HepG2 (cell line): ENCODE data around the gene TFB1M. TPM values are rescaled to one million over a fixed set of nuclear protein-coding genes. Genes with fewer than 3 reads are reported as not detected.

Experiments
- CHD4 ChIP-seq: fragments of 200-600 bp; sonication (generic); IDR thresholded peaks from 2 replicates; pipeline ENCODE4 v1.7.0; 2017; ENCODE audit warnings: mild to moderate bottlenecking, low read length, borderline replicate concordance
- ERF ChIP-seq: IDR thresholded peaks from 2 replicates; pipeline ENCODE4 v1.6.1; 2018; ENCODE audit warnings: missing biosample characterization, missing genetic modification reagents
- IRF2 ChIP-seq: IDR thresholded peaks from 2 replicates; pipeline ENCODE4 v1.6.1; 2018; ENCODE audit warnings: missing genetic modification reagents, missing compliant biosample characterization
- KDM2A ChIP-seq: sonication (generic); formaldehyde crosslinking; IDR thresholded peaks from 2 replicates; pipeline ENCODE4 v1.4.0; 2020; ENCODE audit warnings: low read depth, missing genetic modification reagents, borderline replicate concordance
- KLF9 ChIP-seq: IDR thresholded peaks from 2 replicates; pipeline ENCODE4 v1.6.1; 2016; ENCODE audit warnings: low read depth
- MAFF ChIP-seq: IDR thresholded peaks from 2 replicates; pipeline ENCODE4 v1.6.1; 2011; ENCODE audit warnings: low read depth, low read length, improper control_type of control experiment
- MAFG ChIP-seq: sonication (generic); formaldehyde crosslinking; IDR thresholded peaks from 2 replicates; pipeline ENCODE4 v1.5.1; 2020; ENCODE audit warnings: mild to moderate bottlenecking, missing genetic modification reagents
- MZF1 ChIP-seq: sonication (generic); formaldehyde crosslinking; IDR thresholded peaks from 2 replicates; pipeline ENCODE4 v1.8.1; 2023; ENCODE audit warnings: mild to moderate bottlenecking, missing genetic modification reagents, borderline replicate concordance
- NPAS2 ChIP-seq: sonication (generic); formaldehyde crosslinking; IDR thresholded peaks from 2 replicates; pipeline ENCODE4 v1.8.0; 2022; ENCODE audit warnings: mild to moderate bottlenecking, missing genetic modification reagents, borderline replicate concordance
- SRY ChIP-seq: sonication (generic); formaldehyde crosslinking; IDR thresholded peaks from 2 replicates; pipeline ENCODE4 v1.8.0; 2022; ENCODE audit warnings: mild to moderate bottlenecking, missing genetic modification reagents
- ZIK1 ChIP-seq: sonication (generic); formaldehyde crosslinking; IDR thresholded peaks from 2 replicates; pipeline ENCODE4 v1.5.0; 2020; ENCODE audit warnings: mild to moderate bottlenecking, low read depth, missing genetic modification reagents, borderline replicate concordance
- ZMYM3 ChIP-seq: sonication (generic); formaldehyde crosslinking; IDR thresholded peaks from 2 replicates; pipeline ENCODE4 v1.5.1; 2020; ENCODE audit warnings: mild to moderate bottlenecking, missing genetic modification reagents
- ZNF382 ChIP-seq: sonication (generic); formaldehyde crosslinking; IDR thresholded peaks from 2 replicates; pipeline ENCODE4 v1.5.0; 2020; ENCODE audit warnings: missing genetic modification reagents, mild to moderate bottlenecking, borderline replicate concordance
- ZNF615 ChIP-seq: sonication (generic); formaldehyde crosslinking; IDR thresholded peaks from 2 replicates; pipeline ENCODE4 v1.5.0; 2020; ENCODE audit warnings: mild to moderate bottlenecking, missing genetic modification reagents, borderline replicate concordance
- ZNF644 ChIP-seq: IDR thresholded peaks from 2 replicates; pipeline ENCODE4 v1.6.1; 2016; ENCODE audit warnings: low read depth
- ZNF879 ChIP-seq: sonication (generic); formaldehyde crosslinking; IDR thresholded peaks from 2 replicates; pipeline ENCODE4 v1.8.1; 2023; ENCODE audit warnings: missing genetic modification reagents
- ZSCAN12 ChIP-seq: sonication (generic); formaldehyde crosslinking; IDR thresholded peaks from 2 replicates; pipeline ENCODE4 v1.9.0; 2021; ENCODE audit warnings: mild to moderate bottlenecking, missing genetic modification reagents
- polyA plus RNA-seq, 8 experiments: library from polyadenylated mRNA; depleted of rRNA in 3 of 8; stranded (reverse) in 7 of 8; unstranded in 1 of 8; fragments of >200 nt; fragmentation: Illumina TruSeq in 4 of 8; extraction: Trizol in 4 of 8; gene quantifications; 2 replicates each; pipeline versions ENCODE4 v1.2.1 to v1.2.3, GENCODE V29; 2011 to 2016; ENCODE audit warnings: low read depth in 4 of 8, missing spikeins in 1 of 8, mixed read lengths in 1 of 8; ENCODE audit not compliant: insufficient read depth in 1 of 8
- total RNA-seq, 5 experiments: library from RNA; depleted of rRNA; stranded (reverse); fragments of >200 nt; fragmentation: Illumina TruSeq; extraction: Trizol; gene quantifications; 2 replicates each; pipeline ENCODE4 v1.2.3, GENCODE V29; 2016; ENCODE audit warnings: low read depth in 1 of 5
- TF ChIP-seq, protein P1 (sequence below): sonication (generic); formaldehyde crosslinking; IDR thresholded peaks from 2 replicates; pipeline ENCODE4 v1.4.0; 2020; ENCODE audit warnings: missing genetic modification reagents, borderline replicate concordance
- TF ChIP-seq, protein P2 (sequence below): sonication (generic); formaldehyde crosslinking; IDR thresholded peaks from 2 replicates; pipeline ENCODE4 v1.4.0; 2020; ENCODE audit warnings: missing genetic modification reagents
- TF ChIP-seq, protein P3 (sequence below): sonication (generic); formaldehyde crosslinking; IDR thresholded peaks from 2 replicates; pipeline ENCODE4 v1.4.0; 2020; ENCODE audit warnings: mild to moderate bottlenecking, missing genetic modification reagents
- TF ChIP-seq, protein P4 (sequence below): sonication (generic); formaldehyde crosslinking; IDR thresholded peaks from 2 replicates; pipeline ENCODE4 v1.5.1; 2020; ENCODE audit warnings: missing genetic modification reagents, mild to moderate bottlenecking, borderline replicate concordance
- TF ChIP-seq, protein P5 (sequence below): sonication (generic); formaldehyde crosslinking; IDR thresholded peaks from 2 replicates; pipeline ENCODE4 v1.5.1; 2020; ENCODE audit warnings: missing genetic modification reagents, mild to moderate bottlenecking, borderline replicate concordance

The TFB1M gene
- total and polyA plus RNA-seq, 2 of the 13 experiments (the other 11 are each of a cell fraction or from before 2014, with no cell fraction given) = 91.4 to 122 TPM

DNA sequence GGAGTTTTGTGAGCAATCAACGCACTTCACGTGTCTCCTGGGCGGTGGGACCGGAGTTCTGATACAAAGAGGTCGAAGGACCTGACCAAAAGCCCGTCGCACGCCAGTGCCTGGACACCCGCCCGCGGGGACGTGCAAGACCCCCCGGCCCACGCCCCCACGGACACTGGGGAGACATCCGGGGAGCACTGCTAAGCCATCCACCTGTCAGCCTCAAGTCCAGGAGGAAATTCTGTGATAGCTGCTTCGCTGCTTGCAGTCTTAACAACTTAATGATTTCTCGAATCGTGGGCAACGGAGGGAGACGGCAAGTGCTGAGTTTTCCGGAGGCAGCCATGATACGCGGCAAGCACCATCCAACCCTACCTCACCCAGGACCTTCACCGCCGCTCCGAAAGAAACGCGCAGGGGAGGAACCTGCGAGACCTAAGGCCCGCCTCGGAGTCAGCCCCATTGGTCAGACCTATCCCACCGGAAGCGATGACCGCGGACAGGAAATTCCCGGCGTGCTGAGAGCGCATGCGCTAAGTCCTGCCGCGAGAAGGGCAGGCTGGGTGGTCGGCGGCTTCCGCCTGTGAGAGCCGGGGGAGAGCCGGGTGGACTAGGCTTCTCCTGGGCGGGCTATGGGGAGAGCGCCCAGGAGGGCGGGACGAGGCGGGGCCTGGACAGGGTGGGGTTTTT is at the start of gene TFB1M (continued):
- TF ChIP-seq, protein P1, sequence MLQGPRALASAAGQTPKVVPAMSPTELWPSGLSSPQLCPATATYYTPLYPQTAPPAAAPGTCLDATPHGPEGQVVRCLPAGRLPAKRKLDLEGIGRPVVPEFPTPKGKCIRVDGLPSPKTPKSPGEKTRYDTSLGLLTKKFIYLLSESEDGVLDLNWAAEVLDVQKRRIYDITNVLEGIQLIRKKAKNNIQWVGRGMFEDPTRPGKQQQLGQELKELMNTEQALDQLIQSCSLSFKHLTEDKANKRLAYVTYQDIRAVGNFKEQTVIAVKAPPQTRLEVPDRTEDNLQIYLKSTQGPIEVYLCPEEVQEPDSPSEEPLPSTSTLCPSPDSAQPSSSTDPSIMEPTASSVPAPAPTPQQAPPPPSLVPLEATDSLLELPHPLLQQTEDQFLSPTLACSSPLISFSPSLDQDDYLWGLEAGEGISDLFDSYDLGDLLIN = no peak; the same call in 1 of the 2 replicates
- TF ChIP-seq ZIK1 (CRISPR knock-in tag) (peak; percentile 21; the same call in 1 of the 2 replicates), KDM2A (CRISPR knock-in tag) (peak; percentile 90), KLF9 (CRISPR knock-in tag) (no peak), ZNF879 (CRISPR knock-in tag) (no peak), NPAS2 (no peak), SRY (CRISPR knock-in tag) (peak; percentile 91), IRF2 (CRISPR knock-in tag) (peak; percentile 33; the same call in 1 of the 2 replicates), MAFF (0 out of 2 replicates have a peak, but pooled peaks have one; percentile 3), CHD4 (no peak), ERF (peak; percentile 79), ZMYM3 (CRISPR knock-in tag) (peak; percentile 55; the same call in 1 of the 2 replicates), ZNF615 (no peak), MZF1 (CRISPR knock-in tag) (peak; percentile 42; the same call in 1 of the 2 replicates), MAFG (no peak), ZNF644 (CRISPR knock-in tag) (no peak), ZNF382 (no peak), ZSCAN12 (CRISPR knock-in tag) (peak; percentile 85; the same call in 1 of the 2 replicates)
- TF ChIP-seq, protein P2, sequence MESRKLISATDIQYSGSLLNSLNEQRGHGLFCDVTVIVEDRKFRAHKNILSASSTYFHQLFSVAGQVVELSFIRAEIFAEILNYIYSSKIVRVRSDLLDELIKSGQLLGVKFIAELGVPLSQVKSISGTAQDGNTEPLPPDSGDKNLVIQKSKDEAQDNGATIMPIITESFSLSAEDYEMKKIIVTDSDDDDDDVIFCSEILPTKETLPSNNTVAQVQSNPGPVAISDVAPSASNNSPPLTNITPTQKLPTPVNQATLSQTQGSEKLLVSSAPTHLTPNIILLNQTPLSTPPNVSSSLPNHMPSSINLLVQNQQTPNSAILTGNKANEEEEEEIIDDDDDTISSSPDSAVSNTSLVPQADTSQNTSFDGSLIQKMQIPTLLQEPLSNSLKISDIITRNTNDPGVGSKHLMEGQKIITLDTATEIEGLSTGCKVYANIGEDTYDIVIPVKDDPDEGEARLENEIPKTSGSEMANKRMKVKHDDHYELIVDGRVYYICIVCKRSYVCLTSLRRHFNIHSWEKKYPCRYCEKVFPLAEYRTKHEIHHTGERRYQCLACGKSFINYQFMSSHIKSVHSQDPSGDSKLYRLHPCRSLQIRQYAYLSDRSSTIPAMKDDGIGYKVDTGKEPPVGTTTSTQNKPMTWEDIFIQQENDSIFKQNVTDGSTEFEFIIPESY (CRISPR knock-in tag) = peak; percentile 5; the same call in 1 of the 2 replicates
- TF ChIP-seq, protein P3, sequence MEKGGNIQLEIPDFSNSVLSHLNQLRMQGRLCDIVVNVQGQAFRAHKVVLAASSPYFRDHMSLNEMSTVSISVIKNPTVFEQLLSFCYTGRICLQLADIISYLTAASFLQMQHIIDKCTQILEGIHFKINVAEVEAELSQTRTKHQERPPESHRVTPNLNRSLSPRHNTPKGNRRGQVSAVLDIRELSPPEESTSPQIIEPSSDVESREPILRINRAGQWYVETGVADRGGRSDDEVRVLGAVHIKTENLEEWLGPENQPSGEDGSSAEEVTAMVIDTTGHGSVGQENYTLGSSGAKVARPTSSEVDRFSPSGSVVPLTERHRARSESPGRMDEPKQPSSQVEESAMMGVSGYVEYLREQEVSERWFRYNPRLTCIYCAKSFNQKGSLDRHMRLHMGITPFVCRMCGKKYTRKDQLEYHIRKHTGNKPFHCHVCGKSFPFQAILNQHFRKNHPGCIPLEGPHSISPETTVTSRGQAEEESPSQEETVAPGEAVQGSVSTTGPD = 0 out of 2 replicates have a peak, but pooled peaks have one; percentile 25
- TF ChIP-seq, protein P4, sequence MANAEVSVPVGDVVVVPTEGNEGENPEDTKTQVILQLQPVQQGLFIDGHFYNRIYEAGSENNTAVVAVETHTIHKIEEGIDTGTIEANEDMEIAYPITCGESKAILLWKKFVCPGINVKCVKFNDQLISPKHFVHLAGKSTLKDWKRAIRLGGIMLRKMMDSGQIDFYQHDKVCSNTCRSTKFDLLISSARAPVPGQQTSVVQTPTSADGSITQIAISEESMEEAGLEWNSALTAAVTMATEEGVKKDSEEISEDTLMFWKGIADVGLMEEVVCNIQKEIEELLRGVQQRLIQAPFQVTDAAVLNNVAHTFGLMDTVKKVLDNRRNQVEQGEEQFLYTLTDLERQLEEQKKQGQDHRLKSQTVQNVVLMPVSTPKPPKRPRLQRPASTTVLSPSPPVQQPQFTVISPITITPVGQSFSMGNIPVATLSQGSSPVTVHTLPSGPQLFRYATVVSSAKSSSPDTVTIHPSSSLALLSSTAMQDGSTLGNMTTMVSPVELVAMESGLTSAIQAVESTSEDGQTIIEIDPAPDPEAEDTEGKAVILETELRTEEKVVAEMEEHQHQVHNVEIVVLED (CRISPR knock-in tag) = no peak; the same call in 1 of the 2 replicates
- TF ChIP-seq, protein P5, sequence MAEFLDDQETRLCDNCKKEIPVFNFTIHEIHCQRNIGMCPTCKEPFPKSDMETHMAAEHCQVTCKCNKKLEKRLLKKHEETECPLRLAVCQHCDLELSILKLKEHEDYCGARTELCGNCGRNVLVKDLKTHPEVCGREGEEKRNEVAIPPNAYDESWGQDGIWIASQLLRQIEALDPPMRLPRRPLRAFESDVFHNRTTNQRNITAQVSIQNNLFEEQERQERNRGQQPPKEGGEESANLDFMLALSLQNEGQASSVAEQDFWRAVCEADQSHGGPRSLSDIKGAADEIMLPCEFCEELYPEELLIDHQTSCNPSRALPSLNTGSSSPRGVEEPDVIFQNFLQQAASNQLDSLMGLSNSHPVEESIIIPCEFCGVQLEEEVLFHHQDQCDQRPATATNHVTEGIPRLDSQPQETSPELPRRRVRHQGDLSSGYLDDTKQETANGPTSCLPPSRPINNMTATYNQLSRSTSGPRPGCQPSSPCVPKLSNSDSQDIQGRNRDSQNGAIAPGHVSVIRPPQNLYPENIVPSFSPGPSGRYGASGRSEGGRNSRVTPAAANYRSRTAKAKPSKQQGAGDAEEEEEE (CRISPR knock-in tag) = no peak
